Pons (tissue), 1 donor: Measurements from ENCODE around the gene RDH11.
"Not testable (repeated sequence)": the region's sequence is repeated elsewhere in the genome, so short reads cannot be mapped to it uniquely, and the experiment has no call there.

Source experiments
- DNase-seq: peaks from one replicate; pipeline ENCODE4 v3.0.0-alpha.2; 2016; ENCODE audit warnings: low spot score

RDH11 gene

GRCh38 chr14:67704484-67705089, 9.0 kb upstream of the RDH11 start:
- DNase-seq, result peak; percentile 98

GRCh38 chr14:67703997-67704396, 8.4 kb upstream of the RDH11 start:
- DNase-seq, result peak; percentile 25

DNA sequence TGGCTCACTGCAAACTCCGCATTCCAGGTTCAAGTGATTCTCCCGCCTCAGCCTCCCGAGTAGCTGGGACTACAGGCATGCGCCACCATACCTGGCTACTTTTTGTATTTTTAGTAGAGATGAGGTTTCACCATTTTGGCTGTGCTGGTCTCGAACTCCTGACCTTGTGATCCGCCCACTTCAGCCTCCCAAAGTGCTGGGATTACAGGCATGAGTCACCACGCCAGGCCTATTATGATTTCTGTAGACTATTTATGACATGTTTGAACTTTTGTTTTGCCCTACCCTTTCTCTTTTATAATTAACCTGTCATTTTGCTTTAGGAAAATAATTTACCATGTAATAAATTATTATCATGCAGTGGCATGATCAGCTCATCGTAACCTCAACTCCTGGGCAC, 5.9 kb upstream of the RDH11 start, which contains the start of gene RDH12:
TSS of gene RDH12 (plus strand) at position 395 of the 400 bp plus-strand sequence. CDS start 20,757 bp downstream, outside the sequence.
- not testable (repeated sequence) for DNase-seq

DNA sequence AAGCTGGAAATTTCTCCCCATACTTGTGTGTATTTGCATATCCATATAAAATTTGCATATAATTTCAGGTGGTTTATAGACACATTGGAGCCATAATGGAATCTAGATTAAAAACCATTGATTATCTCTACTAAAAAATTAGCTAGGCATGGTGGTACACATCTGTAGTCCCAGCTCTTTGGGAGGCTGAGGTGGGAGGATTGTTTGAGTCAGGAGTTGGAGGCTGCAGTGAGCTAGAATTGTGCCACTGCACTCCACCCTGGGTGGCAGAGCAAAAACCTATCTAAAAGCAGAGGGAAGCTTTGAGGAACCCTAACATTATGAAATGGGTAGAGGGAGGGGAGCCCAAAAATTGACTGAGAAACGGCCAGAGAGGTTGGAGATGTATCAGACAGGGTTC, 2.6 kb upstream of the RDH11 start:
- DNase-seq, result no peak

DNA sequence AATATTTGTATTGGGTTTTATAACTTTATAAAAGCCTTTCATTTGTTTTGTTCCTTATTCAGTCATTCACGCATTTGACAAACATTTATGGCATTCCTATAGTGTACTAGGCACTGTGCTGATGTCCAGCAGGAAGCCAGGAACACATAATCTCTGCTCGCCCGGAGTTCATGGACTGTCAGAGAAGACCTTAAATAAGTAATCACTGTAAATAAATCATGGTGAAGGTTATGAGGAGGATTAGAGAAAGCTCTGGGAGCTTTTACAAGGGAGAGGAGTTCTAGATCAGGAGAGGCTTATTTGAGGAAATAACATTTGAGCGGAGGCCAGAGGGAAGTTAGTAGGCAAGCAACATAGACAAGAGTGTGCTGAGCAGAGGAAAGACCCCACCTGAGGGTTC, 1.4 kb upstream of the RDH11 start:
- no peak for DNase-seq

DNA sequence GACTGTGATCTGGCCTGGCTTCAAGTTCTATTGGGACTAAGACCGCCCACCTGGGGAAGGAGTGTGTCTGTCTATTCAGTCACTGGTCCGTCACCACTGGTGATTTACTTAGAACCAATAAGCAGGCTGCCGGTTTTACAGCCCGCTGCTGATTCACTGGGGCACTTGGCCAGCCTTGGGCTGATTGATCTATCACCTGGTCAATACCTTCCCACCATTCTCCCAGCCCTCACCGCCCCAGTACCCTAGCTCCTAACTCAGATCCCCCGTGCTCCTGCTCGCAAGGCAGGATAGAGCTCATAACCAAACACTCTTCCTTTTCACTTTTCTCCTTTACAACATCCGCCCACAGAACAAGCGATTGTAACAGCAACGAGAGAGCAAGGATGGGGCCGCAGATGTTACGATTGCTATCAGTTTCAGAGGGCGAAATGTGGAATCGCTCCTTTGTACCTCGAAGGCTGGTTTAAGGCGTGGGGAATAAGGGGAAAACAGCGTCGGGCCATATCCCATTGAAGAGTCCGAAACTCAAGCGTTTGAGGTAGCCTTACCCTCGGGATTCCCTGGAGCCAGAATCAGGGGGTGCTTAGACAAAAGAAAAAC, 672 bp downstream of the RDH11 start:
- DNase-seq, result peak; percentile 60

- DNase-seq, result no peak
Measured at GRCh38 chr14:67690011-67690410, 5.6 kb downstream of the RDH11 start.

DNA sequence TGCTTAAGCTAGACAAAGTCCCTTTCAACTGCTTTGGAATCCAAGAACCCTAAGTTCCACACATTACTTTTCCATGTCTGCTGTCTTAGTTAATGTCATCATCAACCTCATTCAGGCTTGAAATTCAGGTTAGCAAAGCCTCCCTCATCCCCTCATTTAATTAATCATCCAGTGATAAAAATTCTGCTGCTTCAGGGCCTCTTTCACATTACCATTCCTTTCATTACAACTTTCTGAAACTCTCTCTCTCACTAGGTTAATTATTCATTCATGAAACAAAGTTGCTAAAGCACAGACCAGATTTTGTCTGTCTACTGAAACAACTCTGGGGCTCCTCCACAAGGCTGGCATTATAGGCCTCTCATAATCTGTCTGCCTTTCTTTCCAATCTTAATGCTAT, 11.7 kb downstream of the RDH11 start:
- no peak for DNase-seq

DNA sequence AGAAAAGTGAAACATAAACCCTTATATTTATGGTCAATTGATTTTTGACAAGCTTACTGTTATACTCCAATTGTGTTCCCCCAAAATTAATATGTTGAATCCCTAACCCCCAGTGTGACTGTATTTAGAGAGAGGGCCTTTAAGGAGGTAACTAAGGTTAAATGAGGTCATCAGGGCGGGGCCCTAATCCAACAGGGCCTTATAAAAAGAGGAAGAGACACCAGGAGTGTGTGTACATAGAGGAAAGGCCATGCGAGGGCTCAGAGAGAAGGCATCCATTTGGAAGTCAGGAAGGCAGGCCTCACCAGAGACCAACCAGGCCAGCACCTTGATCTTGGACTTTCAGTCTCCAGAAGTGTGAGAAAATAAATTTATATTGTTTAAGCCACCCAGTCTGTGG, 14.6 kb downstream of the RDH11 start:
- DNase-seq, result no peak

DNA sequence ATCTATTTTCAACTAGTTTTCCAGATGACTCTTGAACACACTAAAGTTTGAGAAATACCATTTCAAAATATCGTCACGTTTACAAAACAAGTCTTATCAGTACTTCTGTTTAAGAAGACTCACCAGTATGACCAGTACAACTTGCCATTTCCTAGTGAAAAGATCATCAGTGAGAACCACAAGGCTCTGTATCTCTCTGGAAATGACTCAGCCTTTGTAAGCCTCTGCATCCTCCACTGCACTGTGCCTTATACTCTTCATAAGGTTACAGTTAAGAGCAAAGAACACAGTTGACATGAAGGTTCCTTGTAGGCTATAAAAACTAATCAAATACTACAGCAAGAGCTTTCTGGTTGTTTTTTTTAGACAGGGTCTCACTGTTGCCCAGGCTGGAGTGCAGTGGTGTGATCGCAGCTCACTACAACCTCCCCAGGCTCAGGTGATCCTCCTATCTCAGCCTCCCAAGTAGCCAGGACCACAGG, 15.4 kb downstream of the RDH11 start:
- DNase-seq, result no peak

GRCh38 chr14:67679006-67679405, 16.6 kb downstream of the RDH11 start:
- DNase-seq, result no peak

DNA sequence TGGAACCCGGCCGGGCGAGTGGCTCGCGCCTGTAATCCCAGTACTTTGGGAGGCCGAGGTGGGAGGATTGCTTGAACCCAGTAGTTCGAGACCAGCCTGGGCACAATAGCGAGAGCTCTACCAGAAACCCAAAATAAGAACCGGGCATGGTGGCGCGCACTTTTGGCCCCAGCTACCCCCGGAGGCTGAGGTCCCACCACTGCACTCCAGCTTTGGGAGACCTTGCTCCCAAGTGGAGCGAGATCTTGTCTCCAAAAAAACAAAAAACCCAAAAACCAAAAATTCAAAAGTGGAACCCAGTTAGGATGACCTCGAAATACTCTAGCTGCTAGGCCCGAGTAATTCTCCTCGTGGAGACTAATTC, 20.4 kb downstream of the RDH11 start:
- DNase-seq, result no peak

DNA sequence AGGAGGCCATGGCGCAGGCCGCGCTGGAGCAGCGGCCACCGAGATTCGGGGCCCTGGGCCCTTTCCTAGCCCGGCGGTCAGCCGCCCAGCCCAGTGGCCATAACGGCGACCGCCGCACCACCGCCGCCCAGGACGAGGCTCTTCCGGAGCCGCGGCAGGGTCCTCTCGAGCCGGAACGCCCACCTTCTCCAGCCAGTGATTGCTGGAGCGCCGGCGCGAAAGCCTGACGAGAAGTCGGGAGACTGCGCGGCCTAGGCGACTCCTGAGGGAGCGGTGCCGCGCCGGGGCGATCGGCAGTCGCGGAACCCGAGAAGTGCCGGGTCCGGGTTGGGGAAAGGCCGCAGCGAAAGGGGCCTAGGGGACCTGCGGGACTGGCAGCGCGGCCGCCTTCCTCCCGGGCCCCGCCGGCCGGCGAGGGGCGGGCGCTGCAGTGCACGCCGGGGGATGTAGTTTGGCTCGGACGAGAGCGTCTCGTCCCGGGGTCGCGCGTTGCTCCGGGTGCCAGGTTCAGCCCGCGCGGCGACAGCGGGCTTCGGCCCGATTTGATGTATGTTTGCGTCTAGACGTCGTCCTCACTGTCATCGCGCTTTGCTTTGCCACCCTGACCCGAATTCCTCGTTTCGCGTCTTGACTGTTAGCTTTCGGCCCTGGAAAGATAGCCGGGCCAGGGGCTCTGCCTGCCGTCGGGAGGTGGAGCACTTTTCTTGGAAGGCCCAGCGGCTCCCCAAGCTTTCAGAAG, 20.9 kb downstream of the RDH11 start, which contains the start of gene VTI1B:
TSS of gene VTI1B (minus strand) at position 153 of the 739 bp plus-strand sequence. CDS start at position 10, 143 bp downstream.
- DNase-seq, result peak; percentile 66

GRCh38 chr14:67674139-67674479, 21.5 kb downstream of the RDH11 start:
- peak; percentile 73 for DNase-seq

DNA sequence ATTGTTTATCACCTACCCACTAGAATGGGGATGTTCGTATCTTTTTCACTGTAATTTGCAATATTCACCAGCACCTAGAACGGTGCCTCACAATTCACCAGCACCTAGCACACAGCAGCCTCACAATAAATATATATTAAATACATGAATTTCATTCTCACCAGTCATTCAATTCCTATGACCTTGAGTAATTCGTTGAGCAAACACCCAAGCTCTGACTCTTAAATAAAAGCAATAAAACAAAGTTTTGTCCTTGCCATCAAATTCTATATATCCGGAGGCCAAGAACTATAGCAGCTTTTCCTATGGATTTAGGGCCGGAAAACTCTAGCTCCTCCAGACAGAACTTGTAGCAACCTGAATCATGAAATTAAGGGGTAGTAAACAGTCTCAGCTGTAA, 22.1 kb downstream of the RDH11 start:
- DNase-seq, result no peak

DNA sequence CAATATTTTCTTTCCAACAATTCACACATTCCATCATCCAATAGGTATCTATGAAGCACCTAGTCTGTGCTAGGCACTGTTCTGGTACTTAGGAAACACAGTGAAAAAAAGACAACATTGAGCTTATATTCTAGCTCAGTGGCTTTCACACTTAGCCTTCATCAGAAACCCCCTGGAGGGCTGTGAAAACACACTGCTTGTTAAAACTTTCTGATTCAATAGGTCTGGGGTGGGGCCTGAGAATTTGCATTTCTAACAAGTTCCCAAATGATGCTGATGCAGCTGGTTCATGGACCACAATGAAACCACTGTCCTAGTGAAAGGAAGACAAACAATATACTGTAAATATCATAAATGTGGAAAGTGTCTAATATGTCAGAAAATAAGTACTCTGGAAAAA, 27.0 kb downstream of the RDH11 start:
- peak; percentile 48 for DNase-seq

GRCh38 chr14:67666750-67667449, 28.7 kb downstream of the RDH11 start:
- DNase-seq, result peak; percentile 82

- DNase-seq, result no peak
Measured at GRCh38 chr14:67665868-67666267, 29.7 kb downstream of the RDH11 start.

GRCh38 chr14:67663633-67664032, 31.9 kb downstream of the RDH11 start:
- DNase-seq, result no peak

- DNase-seq, result no peak
Measured at GRCh38 chr14:67653651-67654280, 41.8 kb downstream of the RDH11 start.

DNA sequence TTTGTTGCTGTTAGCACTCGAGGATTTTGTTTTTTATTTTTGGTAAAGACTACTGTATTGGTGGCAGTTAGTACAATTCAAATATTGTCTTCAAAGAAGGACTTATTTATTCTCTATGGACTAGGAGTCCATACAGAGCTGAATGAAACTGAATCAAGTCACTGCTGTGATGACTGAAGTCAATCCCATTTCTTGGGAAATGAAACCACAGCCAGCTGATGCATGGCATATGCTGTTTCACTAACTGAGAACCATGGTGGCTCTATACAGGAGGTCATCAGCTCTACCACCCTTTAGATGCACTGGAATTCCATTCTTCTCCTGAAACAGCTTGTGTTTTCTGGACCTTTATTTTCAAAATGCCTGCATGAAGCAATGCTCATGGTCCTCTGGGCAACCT, 43.4 kb downstream of the RDH11 start:
- DNase-seq, result no peak

DNA sequence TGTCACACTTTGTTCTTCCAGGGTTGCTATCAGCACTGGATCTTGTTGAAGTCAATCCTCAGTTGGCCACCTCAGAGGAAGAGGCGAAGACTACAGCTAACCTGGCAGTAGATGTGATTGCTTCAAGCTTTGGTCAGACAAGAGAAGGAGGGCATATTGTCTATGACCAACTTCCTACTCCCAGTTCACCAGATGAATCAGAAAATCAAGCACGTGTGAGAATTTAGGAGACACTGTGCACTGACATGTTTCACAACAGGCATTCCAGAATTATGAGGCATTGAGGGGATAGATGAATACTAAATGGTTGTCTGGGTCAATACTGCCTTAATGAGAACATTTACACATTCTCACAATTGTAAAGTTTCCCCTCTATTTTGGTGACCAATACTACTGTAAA, 44.9 kb downstream of the RDH11 start:
- DNase-seq, result no peak
